GM19025 (cell line): ENCODE measurements around the gene B4GAT1.
A peak's percentile ranks its signal among the peaks of the same experiment; 100 is the strongest.
"Not testable (repeated sequence)": the region's sequence is repeated elsewhere in the genome, so short reads cannot be mapped to it uniquely, and the experiment has no call there.

ENCODE experiments used
- ATAC-seq: cut with Tn5 transposase; IDR thresholded peaks from one replicate; pipeline ENCODE4 v1.9.1; 2021; ENCODE audit warnings: mild to moderate bottlenecking, low read depth, moderate library complexity; ENCODE audit not compliant: unreplicated experiment

B4GAT1 gene

DNA sequence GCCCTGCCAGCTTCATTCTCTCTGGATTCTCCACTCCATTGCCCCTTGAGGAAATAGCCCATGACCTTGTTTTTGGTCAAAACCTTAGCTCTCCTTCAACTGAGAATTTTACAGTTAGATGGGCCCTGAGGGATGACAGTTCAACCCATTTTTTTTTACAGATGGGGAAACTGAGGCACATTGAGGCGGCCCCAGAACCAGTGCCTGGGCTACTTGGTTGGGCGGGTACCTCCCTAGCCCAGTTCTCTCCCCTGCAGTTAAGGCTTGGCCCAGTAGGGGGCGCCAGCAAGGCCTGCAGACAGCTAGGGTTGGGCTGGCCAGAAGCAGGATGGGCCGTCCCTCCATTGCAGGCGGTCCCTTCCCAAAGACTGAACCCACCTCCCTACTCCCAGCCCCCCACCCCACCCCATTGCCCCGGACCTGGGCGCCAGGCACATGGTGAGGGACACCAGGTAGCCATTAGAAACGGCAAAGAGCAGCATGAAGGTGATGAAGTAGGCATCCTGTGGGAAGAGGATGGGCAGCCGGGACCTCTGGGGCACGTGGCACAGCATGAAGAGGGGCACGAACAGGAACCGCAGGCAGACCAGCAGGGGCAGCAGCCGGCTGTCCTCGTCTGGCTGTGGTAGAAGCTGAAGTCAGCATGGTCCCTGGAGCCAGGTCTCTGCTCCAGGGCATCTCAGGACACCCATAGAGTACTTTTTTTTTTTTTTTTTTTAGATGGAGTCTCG is 16.5 kb upstream of the B4GAT1 start:
- no peak for ATAC-seq

DNA sequence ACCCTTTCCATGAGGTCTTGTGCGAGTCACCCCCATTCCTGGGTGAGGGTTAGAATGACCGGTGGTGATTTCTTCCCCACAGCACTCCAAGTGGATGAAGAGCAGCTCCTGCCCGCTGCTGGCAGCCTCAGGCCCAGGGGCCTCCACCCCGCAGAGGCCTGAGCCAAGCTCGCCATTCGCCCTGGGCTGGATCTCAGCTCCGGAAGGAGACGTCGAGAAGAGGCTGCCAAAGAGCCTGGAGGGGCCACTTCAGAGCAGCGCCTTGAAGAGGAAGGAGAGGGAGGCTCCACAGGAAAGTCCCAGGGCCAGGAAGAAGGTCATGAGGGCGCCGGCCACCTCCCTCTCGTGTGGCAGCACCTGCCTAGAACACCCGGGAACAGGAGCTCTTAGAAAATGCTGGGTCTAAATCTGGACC is 15.8 kb upstream of the B4GAT1 start:
- ATAC-seq, result no peak

DNA sequence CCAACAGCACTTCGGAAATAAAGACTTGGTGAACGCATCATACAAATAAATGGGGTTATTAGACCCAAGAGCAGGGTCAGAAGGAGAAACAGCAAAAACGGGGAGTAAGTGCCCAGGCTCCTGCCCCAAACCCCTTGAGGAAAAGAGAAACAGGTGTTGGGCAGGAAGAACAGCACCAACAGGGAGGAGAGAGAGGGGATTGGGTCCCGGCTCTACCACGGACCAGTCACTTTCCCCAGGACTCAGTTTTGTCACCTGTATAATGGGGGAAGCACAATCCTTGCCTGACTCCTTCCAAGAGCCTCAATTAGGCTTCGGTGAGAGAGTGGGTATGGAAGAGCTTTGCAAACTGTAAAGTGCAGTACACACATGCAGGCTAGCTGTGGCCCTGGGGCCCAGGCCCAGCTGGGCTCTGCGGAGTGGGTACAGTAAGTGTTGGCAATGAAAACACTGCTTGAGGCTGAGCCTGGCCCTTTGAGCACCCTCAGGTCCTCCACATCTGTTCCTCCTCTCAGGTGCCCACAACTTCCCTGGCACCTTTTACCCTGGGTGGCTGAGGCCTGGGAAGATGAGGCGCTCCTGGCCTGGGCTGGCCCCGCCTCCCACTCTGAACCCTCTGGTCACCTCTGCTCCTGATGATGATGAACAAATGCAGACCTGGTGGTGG is 15.2 kb upstream of the B4GAT1 start:
- ATAC-seq, result no peak

DNA sequence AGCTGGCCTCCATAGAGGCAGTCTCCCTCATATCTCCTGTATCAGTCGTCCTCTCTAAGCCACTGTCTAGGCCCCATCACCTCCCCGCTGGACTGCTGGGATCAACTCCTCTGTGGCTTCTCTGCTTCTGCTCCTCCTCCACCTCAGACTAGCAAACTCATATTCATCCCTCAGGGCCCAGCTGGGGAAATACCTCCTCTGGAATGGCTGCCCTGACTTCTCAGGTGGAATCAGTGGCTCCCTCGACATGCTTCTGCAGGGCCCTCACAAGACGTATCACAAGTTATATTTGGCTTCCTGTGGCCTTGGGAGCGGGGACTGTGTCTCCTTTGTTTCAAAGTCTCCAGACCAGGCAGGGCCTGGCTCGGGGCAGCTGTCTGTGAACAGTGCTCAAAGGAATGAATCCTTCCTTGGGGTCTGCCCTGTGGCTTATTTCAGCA is 14.1 kb upstream of the B4GAT1 start:
- ATAC-seq, result no peak

DNA sequence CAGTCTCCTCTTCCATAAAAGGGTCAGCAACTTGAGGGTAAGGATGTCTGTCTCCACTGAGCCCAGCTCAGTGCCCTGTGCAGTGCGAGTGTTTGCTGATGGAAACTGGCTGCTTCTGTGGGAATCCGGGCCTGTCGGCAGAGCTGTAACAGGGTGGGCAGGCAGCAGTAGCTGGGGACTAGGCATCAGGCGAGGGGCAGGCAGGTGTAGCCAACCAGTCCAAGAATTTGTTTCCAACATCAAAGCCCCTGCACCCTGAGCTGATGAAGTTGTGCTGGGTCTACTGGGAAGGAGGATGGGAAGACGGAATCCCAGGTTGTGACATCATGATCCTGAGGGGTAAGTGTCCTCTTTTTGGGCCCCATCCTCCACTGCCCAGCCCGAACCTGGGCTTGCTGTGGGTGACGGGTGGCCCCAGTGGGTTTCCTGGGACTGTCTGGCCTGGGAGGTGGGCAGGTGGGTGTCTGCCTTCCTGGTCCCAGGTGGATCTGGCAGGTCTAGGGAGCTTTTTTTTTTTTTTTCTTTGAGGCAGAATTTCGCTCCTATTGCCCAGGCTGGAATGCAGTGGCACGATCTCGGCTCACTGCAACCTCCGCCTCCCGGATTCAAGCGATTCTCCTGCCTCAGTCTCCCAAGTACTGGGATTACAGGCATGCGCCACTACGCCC is 13.1 kb upstream of the B4GAT1 start:
- ATAC-seq, result no peak

DNA sequence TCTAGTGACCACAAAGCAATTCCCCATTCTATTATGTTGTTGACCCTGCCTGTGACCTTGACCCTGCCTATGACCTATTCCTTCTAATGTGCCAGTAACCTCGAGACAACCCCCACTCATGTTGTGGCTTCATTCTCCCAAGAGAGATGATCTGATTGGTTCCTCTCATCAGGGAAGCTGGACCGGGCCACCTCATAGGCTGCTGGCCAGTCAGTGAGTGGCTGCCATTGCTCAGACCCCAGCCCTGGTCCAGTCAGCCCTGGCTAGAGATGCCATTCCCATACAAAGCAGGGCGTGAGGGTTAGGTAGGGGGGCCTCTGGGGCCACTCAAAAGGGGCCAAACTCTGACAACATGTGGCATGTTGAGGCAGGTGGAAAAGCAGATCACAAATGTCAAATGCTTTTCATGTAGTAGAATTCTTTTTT is 12.2 kb upstream of the B4GAT1 start:
- no peak for ATAC-seq

DNA sequence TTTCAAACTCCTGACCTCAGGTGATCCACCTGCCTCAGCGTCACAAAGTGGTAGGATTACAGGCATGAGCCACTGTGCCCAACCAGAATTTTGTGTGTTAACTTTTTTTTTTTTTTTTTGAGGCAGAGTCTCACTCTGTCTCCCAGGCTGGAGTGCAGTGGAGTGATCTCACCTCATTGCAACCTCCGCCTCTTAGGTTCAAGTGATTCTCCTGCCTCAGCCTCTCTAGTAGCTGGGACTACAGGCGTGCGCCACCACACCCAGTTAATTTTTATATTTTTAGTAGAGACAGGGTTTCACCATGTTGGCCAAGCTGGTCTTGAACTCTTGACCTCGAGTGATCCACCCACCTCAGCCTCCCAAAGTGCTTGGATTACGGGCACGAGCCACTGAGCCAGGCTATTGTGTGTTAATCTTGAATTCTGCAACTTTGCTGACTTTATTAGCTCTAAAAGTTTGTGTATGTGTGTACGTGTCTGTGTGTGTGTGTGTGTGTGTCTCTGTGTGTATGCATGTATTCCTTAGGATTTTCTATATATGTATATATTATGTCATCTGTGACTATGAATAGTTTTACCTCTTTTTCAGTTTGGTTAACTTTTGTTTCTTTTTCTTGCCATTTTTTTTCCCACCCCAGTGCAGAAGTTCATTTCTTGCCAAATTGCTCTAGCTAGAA is 3.3 kb upstream of the B4GAT1 start:
- ATAC-seq, result not testable (repeated sequence)

DNA sequence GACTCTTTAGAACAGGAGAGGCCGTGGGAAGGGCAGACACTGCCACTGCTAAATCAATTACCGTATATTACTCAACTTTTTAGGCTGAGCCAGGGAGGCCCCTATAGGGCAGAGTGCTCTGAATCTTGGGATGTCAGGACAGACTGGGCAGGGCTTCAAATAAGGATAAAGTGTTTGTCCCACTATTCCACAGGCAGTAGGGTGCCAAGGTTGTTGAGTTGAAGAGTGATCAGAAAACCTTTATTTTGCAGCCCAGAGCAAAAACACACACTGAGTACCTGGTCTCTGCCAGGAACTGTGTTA is 1.6 kb upstream of the B4GAT1 start:
- ATAC-seq, result no peak

DNA sequence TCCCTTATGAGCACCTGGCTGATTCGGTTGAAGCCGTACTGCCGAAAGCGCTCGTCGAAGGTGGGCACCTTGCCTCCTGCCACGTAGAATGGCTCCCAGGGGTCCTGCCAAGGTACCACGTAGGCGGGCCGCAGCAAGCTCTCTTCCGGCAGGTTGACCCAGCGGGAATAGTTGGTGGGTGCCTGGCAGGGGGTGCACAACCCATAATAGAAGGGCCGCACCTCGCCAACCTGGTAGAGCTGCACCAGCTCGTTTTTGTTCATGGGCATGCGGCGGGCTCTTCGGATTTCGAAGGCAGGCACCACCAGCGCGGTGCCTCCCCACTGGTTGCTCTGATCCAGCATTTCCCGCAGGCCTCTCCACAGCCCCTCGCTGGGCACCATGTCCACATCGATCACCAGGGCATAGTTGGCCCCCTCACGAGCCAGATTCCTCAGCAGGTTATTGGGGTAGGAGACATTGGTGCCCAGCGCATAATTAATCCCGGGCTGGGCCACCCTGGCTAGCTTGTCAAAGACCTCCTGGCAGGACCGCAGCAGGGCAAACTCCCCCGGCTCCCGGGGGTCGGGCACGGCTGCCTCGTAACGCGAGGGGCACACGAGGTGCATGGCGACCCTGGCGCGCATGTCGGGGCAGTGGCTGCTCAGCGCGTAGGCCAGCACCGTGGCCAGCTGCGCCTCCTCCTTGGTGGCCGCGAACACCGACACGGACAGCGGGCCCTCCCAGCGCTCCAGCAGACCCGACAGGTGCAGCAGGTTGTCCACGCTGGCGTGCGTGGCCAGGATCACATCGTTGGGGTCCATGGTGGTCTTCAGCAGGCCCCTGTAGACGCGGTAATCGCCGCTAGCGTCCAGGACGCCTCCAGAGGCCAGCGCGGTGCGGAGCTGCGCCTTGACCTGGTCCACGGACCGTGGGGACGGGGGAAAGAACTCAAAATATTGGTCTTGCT is 679 bp downstream of the B4GAT1 start:
- ATAC-seq, result no peak

DNA sequence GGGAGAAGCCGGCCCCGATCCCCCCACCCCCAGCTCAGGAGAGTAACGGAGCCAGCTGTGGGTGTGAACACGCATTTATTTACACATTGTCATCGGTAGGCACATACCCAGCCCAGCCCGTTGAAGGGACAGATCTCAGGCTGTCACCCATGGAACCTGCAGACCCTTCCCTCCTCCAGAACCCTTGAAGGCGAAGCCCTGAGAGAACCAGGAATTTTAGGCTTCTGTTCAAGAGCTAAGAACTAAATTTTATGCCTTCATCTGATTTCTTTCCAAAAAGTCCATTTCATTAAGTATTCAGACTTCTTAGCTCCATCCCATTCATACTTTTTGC is 2.1 kb downstream of the B4GAT1 start:
- no peak for ATAC-seq

DNA sequence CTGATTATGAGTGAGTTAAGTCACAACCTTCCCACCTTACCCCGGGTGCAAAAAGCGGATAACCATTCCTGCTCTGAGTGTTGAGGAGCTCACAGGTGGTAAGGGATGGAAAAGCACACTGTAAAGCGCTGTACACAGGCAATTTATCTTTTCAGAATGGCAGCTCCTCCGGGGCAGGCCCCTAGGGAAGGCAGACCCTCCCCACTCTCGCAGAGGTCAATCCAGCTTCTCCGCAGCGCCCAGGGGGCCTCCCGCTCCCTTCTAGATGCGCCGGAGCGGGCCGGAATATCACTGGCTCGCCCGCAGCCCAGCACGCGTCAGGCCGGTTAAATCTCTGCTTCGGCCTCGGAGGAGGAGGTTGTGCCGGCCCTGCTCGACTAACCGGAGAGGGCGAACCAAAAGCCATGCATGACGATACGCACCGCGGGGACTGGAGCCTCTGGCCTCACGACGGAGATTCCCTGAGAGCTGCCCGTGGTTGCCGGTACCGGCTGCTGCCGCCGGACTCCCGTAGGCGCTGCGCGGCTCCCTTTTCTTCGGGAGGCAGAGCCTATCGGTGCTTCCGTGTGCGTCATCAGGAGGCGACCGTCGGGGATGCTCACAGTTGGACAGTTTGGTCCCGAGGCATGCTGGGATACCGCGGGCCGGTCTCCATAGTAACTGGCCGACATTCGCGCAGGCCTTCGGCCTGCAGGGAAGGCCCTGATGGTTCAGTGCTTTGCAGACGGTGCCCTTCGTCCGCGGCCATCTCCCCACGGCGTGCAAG is 2.7 kb downstream of the B4GAT1 start, which contains the start of gene BRMS1:
TSS of gene BRMS1 (minus strand) at position 555 of the 766 bp plus-strand sequence. CDS start 2,870 bp downstream, outside the sequence.
- peak; percentile 63 for ATAC-seq

DNA sequence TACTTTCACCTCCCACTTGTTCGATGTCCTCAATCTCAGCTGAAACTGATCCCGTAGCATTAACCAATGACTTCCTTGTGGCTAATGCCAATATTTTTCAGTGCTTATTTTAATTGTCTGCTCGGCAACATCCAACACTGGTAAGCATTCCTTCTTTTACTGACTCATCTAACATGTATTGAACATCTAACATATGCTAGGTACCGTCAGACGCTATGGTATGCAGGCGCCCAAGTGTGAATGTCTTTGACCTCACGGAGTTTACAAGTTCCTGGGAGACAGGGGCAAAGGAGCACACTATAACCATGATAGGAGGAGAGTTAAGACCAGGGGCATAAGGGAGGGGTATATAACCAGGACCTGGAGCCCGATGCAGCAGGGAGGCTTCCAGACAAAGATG is 4.3 kb downstream of the B4GAT1 start:
- no peak for ATAC-seq

DNA sequence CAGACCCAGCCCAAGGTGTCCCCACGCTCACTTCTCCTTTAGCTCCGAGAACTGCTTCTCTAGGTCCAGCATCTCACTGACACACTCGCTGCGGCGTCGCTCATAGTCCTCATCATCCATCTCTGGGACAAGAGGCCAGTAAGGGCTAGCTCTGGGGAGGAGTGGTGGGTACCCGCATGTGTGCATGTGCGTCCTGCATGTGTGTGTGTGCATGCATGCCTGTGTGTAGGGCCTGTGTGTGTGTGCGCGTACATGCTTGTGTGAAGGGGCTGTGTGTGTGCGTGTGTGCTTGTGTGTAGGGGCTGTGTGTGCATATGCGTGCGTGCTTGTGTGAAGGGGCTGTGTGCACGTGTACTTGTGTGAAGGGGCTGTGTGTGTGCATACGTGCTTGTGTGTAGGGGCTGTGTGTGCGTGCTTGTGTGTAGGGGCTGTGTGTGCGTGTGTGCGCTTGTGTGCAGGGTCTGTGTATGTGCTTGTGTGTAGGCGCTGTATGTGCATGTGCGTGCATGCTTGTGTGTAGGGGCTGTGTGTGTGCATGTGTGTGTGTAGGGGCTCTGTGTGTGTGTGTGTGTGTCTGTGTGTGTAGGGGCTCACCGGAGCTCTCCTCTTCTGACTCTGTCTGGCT is 5.8 kb downstream of the B4GAT1 start:
- ATAC-seq, result no peak

DNA sequence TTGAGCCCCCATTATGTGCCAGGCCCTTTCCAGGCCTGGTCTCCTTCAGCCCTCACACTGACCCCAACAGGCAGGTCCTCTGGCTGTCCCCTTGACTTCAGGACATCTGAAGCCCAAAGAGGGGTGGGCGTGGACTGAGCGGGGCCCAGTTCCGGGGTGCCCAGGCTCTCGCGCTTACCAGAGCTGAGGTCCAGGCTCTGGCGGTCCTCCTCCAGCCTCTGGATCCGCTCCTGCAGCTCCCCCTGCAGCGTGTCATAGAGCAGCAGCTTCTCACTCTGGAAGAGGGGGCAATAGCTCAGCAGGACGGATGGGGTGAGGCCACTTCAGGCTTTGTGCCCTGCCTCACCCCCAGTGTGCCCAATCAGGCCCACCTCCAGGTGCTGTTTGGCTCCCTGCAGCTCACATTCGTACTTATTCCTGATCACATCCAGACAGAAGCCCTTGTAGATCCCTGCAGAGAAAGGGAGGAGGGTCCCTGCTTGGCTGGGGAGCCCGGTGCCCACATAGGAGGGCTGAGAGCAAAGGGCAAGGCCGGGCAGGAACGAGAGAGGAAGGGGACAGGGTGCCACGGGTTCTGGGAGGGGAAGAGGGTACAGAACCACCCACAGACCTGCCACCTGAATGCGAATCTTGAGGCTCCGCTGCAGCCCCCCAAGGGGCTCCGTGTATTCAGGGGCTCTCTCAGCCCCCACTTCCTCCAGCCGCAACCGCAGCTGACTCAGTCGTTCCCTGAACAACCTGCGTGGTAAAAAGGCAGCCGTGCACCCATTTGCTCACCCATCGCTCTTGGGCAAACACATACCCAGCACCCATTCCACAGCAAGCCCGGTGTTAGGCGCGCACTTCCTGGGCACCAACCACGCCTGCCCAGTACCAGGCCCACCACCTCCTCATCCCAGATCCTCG is 6.6 kb downstream of the B4GAT1 start:
- ATAC-seq, result no peak

DNA sequence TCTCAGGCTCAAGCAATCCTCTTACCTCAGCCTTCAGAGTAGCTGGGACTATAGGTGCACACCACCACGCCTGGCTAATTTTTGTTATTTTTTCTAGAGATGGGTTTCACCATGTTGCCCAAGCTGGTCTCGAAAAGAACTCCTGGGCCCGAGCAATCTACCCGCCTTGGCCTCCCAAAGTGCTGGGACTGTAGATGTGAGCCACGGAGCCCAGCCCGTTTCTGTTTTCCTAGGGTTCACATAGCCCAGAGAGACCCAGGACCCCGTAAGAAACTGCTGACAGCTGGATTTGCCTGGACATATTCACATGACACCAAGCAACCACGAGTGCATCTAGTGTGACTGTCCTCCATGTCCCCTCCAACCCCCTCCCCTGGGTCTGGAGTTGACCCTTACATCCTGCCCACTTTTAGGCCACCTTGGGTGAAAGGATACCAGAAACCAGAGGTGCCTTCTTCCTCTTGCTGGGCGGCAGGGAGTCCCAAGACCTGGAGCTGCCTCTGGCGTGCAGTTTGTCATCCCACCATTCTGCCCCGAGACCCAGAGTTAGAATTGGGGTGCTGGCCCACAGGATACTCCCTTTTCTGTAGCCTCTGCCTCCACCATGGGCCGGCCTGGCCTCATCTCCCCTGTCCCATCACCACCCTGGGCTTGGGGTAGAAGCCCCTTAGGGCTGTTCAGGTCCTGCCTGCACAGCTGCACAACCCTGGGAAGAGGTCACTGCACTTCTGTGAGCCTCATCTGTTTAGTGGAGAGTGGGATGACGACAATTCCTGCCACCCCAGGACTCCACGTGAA is 7.5 kb downstream of the B4GAT1 start:
- no peak for ATAC-seq

DNA sequence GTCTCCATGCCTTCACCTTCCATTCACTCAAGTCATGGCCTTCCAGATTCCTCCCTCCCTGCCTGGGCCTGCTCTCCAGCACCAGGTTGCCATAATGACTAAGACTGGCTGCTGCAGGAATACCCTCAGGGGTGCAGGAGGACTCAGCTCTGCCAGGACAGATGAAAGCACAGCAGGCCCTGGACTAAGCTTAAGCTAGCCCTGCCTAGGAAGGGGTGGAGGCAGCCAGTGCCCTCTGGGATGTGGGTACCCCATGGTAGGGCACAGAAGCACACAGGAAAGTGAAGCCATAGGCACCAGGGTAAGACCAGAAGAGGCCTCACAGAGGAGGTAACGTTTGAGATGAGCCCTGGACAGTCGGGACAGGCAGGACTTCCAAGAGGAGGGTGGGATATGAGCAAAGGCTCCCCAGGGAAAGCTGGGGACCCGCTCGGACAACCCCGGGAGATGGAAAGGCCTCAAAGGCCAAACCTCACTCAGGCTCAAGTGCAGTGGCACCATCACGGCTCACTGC is 8.2 kb downstream of the B4GAT1 start:
- ATAC-seq, result no peak
